Measurements from ENCODE around the gene GPSM3. TPM values are rescaled to one million over a fixed set of nuclear protein-coding genes. Genes with fewer than 3 reads are reported as not detected.

GPSM3 gene
- 0.26 to 0.48 TPM (median 0.36 TPM) in 5 replicates for total RNA-seq (2022; extraction: Qiagen RNA extraction)

GRCh38 chr6:32192608-32193039, at the start of gene GPSM3:
Gene GPSM3 (minus strand): TSS chr6:32192643. CDS start chr6:32192513, 130 bp downstream.

GRCh38 chr6:32223258-32224235, 31.1 kb upstream of the GPSM3 start, which contains the start of gene NOTCH4:
Gene NOTCH4 (minus strand): TSS chr6:32224067. CDS start chr6:32223928, 139 bp downstream.

GRCh38 chr6:32190054-32190851, 2.2 kb downstream of the GPSM3 start, which contains the start of gene PBX2:
Gene PBX2 (minus strand): TSS chr6:32190202. CDS start chr6:32189915, 287 bp downstream.

GRCh38 chr6:32184084-32184640, 8.3 kb downstream of the GPSM3 start, which contains the start of gene AGER:
Gene AGER (minus strand): TSS chr6:32184253. CDS start chr6:32184222, 31 bp downstream.

GRCh38 chr6:32177788-32178546, 14.5 kb downstream of the GPSM3 start, which contains the start of gene RNF5:
Gene RNF5 (plus strand): TSS chr6:32178405. CDS start chr6:32178512, 107 bp downstream.

GRCh38 chr6:32175711-32176475, 16.6 kb downstream of the GPSM3 start, which contains the start of gene AGPAT1:
Gene AGPAT1 (minus strand): TSS chr6:32176084. CDS start chr6:32171496, 4,588 bp downstream.

GRCh38 chr6:32164295-32164694, 28.1 kb downstream of the GPSM3 start, which contains the start of gene EGFL8:
Gene EGFL8 (plus strand): TSS chr6:32164595. CDS start chr6:32166166, 1,571 bp downstream.

GRCh38 chr6:32153564-32154513, 38.6 kb downstream of the GPSM3 start, which contains the start of gene PPT2:
Gene PPT2 (plus strand): TSS chr6:32154141. CDS start chr6:32154595, 454 bp downstream.

GRCh38 chr6:32151863-32152768, 40.3 kb downstream of the GPSM3 start, which contains the start of gene PRRT1:
Gene PRRT1 (minus strand): TSS chr6:32151939. CDS start chr6:32151827, 112 bp downstream.

Other genes with a start within 250 kb of the GPSM3 start
- gene CFB, start 246.5 kb downstream of the GPSM3 start, total RNA-seq (2022; extraction: Qiagen RNA extraction), result 1.4 to 2.1 TPM (median 1.6 TPM) in 5 replicates
- gene NELFE, start 233.7 kb downstream of the GPSM3 start, total RNA-seq (2022; extraction: Qiagen RNA extraction), result 81.5 to 99.5 TPM (median 85.1 TPM) in 5 replicates
- gene SKIC2, start 233.5 kb downstream of the GPSM3 start, total RNA-seq (2022; extraction: Qiagen RNA extraction), result 17.5 to 26.7 TPM (median 23.7 TPM) in 5 replicates
- gene DXO, start 220.5 kb downstream of the GPSM3 start, total RNA-seq (2022; extraction: Qiagen RNA extraction), result 10.3 to 12.9 TPM (median 12.5 TPM) in 5 replicates
- 0.63 to 1.2 TPM (median 0.89 TPM) in 5 replicates for gene C4A, start 210.6 kb downstream of the GPSM3 start, total RNA-seq (2022; extraction: Qiagen RNA extraction)
- gene C4B, start 177.8 kb downstream of the GPSM3 start, total RNA-seq (2022; extraction: Qiagen RNA extraction), result 0.47 to 0.90 TPM (median 0.64 TPM) in 5 replicates
- gene CYP21A2, start 154.2 kb downstream of the GPSM3 start, total RNA-seq (2022; extraction: Qiagen RNA extraction), result 0.09 TPM in 1 of 5 replicates, not detected in the others
- 0.33 to 0.85 TPM (median 0.53 TPM) in 5 replicates for gene TNXB, start 83.3 kb downstream of the GPSM3 start, total RNA-seq (2022; extraction: Qiagen RNA extraction)
- 23.7 to 36.6 TPM (median 35.8 TPM) in 5 replicates for gene ATF6B, start 64.4 kb downstream of the GPSM3 start, total RNA-seq (2022; extraction: Qiagen RNA extraction)
- gene FKBPL, start 62.4 kb downstream of the GPSM3 start, total RNA-seq (2022; extraction: Qiagen RNA extraction), result 6.5 to 7.7 TPM (median 6.9 TPM) in 5 replicates
- 0.35 to 1.1 TPM (median 0.68 TPM) in 5 replicates for gene PRRT1, start 40.7 kb downstream of the GPSM3 start, total RNA-seq (2022; extraction: Qiagen RNA extraction)
- 7.1 to 9.4 TPM (median 9.0 TPM) in 5 replicates for gene PPT2, start 38.5 kb downstream of the GPSM3 start, total RNA-seq (2022; extraction: Qiagen RNA extraction)
- gene EGFL8, start 28.0 kb downstream of the GPSM3 start, total RNA-seq (2022; extraction: Qiagen RNA extraction), result 0.70 to 2.2 TPM (median 1.5 TPM) in 5 replicates
- gene AGPAT1, start 16.6 kb downstream of the GPSM3 start, total RNA-seq (2022; extraction: Qiagen RNA extraction), result 32.1 to 44.9 TPM (median 44.4 TPM) in 5 replicates
- 32.0 to 43.1 TPM (median 40.9 TPM) in 5 replicates for gene RNF5, start 14.2 kb downstream of the GPSM3 start, total RNA-seq (2022; extraction: Qiagen RNA extraction)
- gene AGER, start 8.4 kb downstream of the GPSM3 start, total RNA-seq (2022; extraction: Qiagen RNA extraction), result 0.47 to 1.8 TPM (median 1.4 TPM) in 5 replicates
- 13.5 to 18.9 TPM (median 17.2 TPM) in 5 replicates for gene PBX2, start 2.4 kb downstream of the GPSM3 start, total RNA-seq (2022; extraction: Qiagen RNA extraction)
- 0.59 to 0.98 TPM (median 0.75 TPM) in 5 replicates for gene NOTCH4, start 31.4 kb upstream of the GPSM3 start, total RNA-seq (2022; extraction: Qiagen RNA extraction)
- gene TSBP1, start 179.3 kb upstream of the GPSM3 start, total RNA-seq (2022; extraction: Qiagen RNA extraction), result not detected in 5 replicates
- gene BTNL2, start 214.5 kb upstream of the GPSM3 start, total RNA-seq (2022; extraction: Qiagen RNA extraction), result not detected in 5 replicates
- gene HLA-DRA, start 247.2 kb upstream of the GPSM3 start, total RNA-seq (2022; extraction: Qiagen RNA extraction), result not detected in 5 replicates